ENCODE data around the gene GET3. TPM values are rescaled to one million over a fixed set of nuclear protein-coding genes. Genes with fewer than 3 reads are reported as not detected.

GET3 gene
- polyA plus RNA-seq, 1 of the 3 experiments (the other 2 are of a cell fraction): 264 TPM

- no peaks in the 10 kb centered on the region for H3K36me3 ChIP-seq (replicated peaks in 1 of 2; ENCODE audit: control insufficient read depth in 1 of 2, insufficient read depth in 2 of 2, low read length in 1 of 2)
Measured at GRCh38 chr19:12784871-12785430, 47.7 kb downstream of the GET3 start.

GRCh38 chr19:12785431-12786031 is 48.2 kb downstream of the GET3 start:
- H3K27me3 ChIP-seq (ENCODE audit: insufficient read depth): no peaks in the 10 kb centered on the region
- no peaks in the 10 kb centered on the region for H3K79me2 ChIP-seq (ENCODE audit: insufficient read depth)
- no peaks in the 10 kb centered on the region for H3K9me3 ChIP-seq
- no peaks in the 10 kb centered on the region for H3K9me2 ChIP-seq
- H3K4me2 ChIP-seq: peak overlapping the region; percentile 33; the same call in 1 of the 2 replicates
- no peak overlapping the region for H3K4me3 ChIP-seq (ENCODE audit: low read depth in 2 of 2, low read length in 1 of 2)
- H3F3A ChIP-seq (replicated peaks; ENCODE audit: insufficient read depth): peaks cover 70% of the 10 kb centered on the region
- CTCF ChIA-PET: interaction anchor here (0.5 to 1.7 kb wide), 3 partner anchors 11 to 180 kb away, joined by 3 to 8 read pairs (median 3); no protein-coding TSS in a partner anchor
- peak overlapping the region; percentile 19; the same call in 1 of the 2 replicates for H3K9ac ChIP-seq
- no peaks in the 10 kb centered on the region for H4K20me1 ChIP-seq (ENCODE audit: insufficient read depth)
- no peak for DNase-seq
- 73% methylated on average over 3 of the region's 4 CpGs for WGBS (ENCODE audit: low lambda C conversion rate)
- no peak for TF ChIP-seq ELF1 (IDR thresholded peaks at IDR 0.05)
- H2AFZ ChIP-seq (ENCODE audit: low read depth): peak overlapping the region; percentile 56; the same call in 1 of the 2 replicates
- peaks cover 49 to 68% of the 10 kb centered on the region in 2 experiments for H3K4me1 ChIP-seq (ENCODE audit: control insufficient read depth in 1 of 2, insufficient read depth in 2 of 2, low read depth in 1 of 2, low read length in 1 of 2)
- H3K36me3 ChIP-seq (replicated peaks in 1 of 2; ENCODE audit: control insufficient read depth in 1 of 2, insufficient read depth in 2 of 2, low read length in 1 of 2): no peaks in the 10 kb centered on the region
- POLR2A ChIA-PET: no interaction called here
- H3K27ac ChIP-seq (ENCODE audit: low read depth in 2 of 2, low read length in 1 of 2): peak overlapping the region; percentile 97 to 98

More at GRCh38 chr19:12784871-12785430, 47.7 kb downstream of the GET3 start:
- Histone ChIP-seq H3K79me2 (ENCODE audit: insufficient read depth) (no peaks in the 10 kb centered on the region), H3K9me2 (no peaks in the 10 kb centered on the region), H3K9me3 (no peaks in the 10 kb centered on the region), H3K27me3 (ENCODE audit: insufficient read depth) (no peaks in the 10 kb centered on the region), H4K20me1 (ENCODE audit: insufficient read depth) (no peaks in the 10 kb centered on the region), H3K27ac (ENCODE audit: low read depth in 2 of 2, low read length in 1 of 2) (peak overlapping the region; percentile 97 to 98), H2AFZ (ENCODE audit: low read depth) (no peak overlapping the region), H3K9ac (no peak overlapping the region), H3K4me1 (ENCODE audit: control insufficient read depth in 1 of 2, insufficient read depth in 2 of 2, low read depth in 1 of 2, low read length in 1 of 2) (peaks cover 46 to 63% of the 10 kb centered on the region in 2 experiments), H3K4me2 (no peak overlapping the region), H3F3A (replicated peaks; ENCODE audit: insufficient read depth) (peaks cover 70% of the 10 kb centered on the region), H3K4me3 (ENCODE audit: low read depth in 2 of 2, low read length in 1 of 2) (no peak overlapping the region)
- DNase-seq: peak; percentile 49
- POLR2A ChIA-PET: no interaction called here
- TF ChIP-seq GATA2 (CRISPR knock-in tag; IDR thresholded peaks at IDR 0.05): 0 out of 2 replicates have a peak, but pooled peaks have one; percentile 21
- no peak for TF ChIP-seq SIN3A (IDR thresholded peaks at IDR 0.05; ENCODE audit: borderline replicate concordance, low read depth, low read length)
- no peak for TF ChIP-seq RCOR1 (IDR thresholded peaks at IDR 0.05; ENCODE audit: low read length)
- no peak for TF ChIP-seq RXRA (IDR thresholded peaks at IDR 0.05; ENCODE audit: borderline replicate concordance, low read depth)
- no peak for TF ChIP-seq TAF1 (IDR thresholded peaks at IDR 0.05; ENCODE audit: borderline replicate concordance, low read depth, low read length)
- CTCF ChIA-PET: interaction anchor here (0.5 to 1.7 kb wide), 2 partner anchors 11 to 180 kb away, joined by 3 to 8 read pairs; no protein-coding TSS in a partner anchor
- WGBS (ENCODE audit: low lambda C conversion rate): 92% methylated on average over 2 of the region's 5 CpGs

GRCh38 chr19:12786141-12786870 is 49.0 kb downstream of the GET3 start:
- no peaks in the 10 kb centered on the region for H3K79me2 ChIP-seq (ENCODE audit: insufficient read depth)
- no peak for TF ChIP-seq TEAD4 (IDR thresholded peaks at IDR 0.05; ENCODE audit: borderline replicate concordance, insufficient read depth)
- TF ChIP-seq EP300 (IDR thresholded peaks at IDR 0.05; ENCODE audit: borderline replicate concordance in 1 of 2, low read depth in 1 of 2, low read length in 1 of 2): no peak
- no peak for TF ChIP-seq ZBTB33 (IDR thresholded peaks at IDR 0.05; ENCODE audit: borderline replicate concordance, low read depth)
- no peak for TF ChIP-seq PBX3 (IDR thresholded peaks at IDR 0.05)
- no peak for TF ChIP-seq YY1 (IDR thresholded peaks at IDR 0.05; ENCODE audit: low read depth)
- no peak for TF ChIP-seq TCF12 (IDR thresholded peaks at IDR 0.05)
- no peak for TF ChIP-seq RFX5 (IDR thresholded peaks at IDR 0.05; ENCODE audit: low read length)
- TF ChIP-seq NRF1 (IDR thresholded peaks at IDR 0.05; ENCODE audit: low read depth, low read length): no peak
- TF ChIP-seq ELF1 (IDR thresholded peaks at IDR 0.05): no peak
- no peak for TF ChIP-seq EZH2phosphoT487 (IDR thresholded peaks at IDR 0.05; ENCODE audit: borderline replicate concordance, low read depth)

More at GRCh38 chr19:12786141-12786870, 49.0 kb downstream of the GET3 start:
- peak overlapping the region; percentile 19; the same call in 1 of the 2 replicates for H3K9ac ChIP-seq
- no peak overlapping the region for H3K4me3 ChIP-seq (ENCODE audit: low read depth in 2 of 2, low read length in 1 of 2)
- peak; percentile 46 for DNase-seq
- no peaks in the 10 kb centered on the region for H3K9me3 ChIP-seq
- H3K27ac ChIP-seq (ENCODE audit: low read depth in 2 of 2, low read length in 1 of 2): peak overlapping the region; percentile 97 to 98
- peak overlapping the region; percentile 33; the same call in 1 of the 2 replicates for H3K4me2 ChIP-seq
- H3K27me3 ChIP-seq (ENCODE audit: insufficient read depth): no peaks in the 10 kb centered on the region
- H2AFZ ChIP-seq (ENCODE audit: low read depth): peak overlapping the region; percentile 56; the same call in 1 of the 2 replicates
- H4K20me1 ChIP-seq (ENCODE audit: insufficient read depth): no peaks in the 10 kb centered on the region
- H3F3A ChIP-seq (replicated peaks; ENCODE audit: insufficient read depth): peaks cover 75% of the 10 kb centered on the region
- WGBS (ENCODE audit: low lambda C conversion rate): 47% methylated on average over 5 of the region's 18 CpGs
- no peaks in the 10 kb centered on the region for H3K36me3 ChIP-seq (replicated peaks in 1 of 2; ENCODE audit: control insufficient read depth in 1 of 2, insufficient read depth in 2 of 2, low read length in 1 of 2)
- ChIA-PET CTCF (interaction anchor here (0.6 to 3.4 kb wide), 5 partner anchors 9 to 61 kb away, joined by 3 to 46 read pairs (median 8); no protein-coding TSS in a partner anchor), POLR2A (no interaction called here)
- H3K9me2 ChIP-seq: no peaks in the 10 kb centered on the region
- peaks cover 53 to 74% of the 10 kb centered on the region in 2 experiments for H3K4me1 ChIP-seq (ENCODE audit: control insufficient read depth in 1 of 2, insufficient read depth in 2 of 2, low read depth in 1 of 2, low read length in 1 of 2)
